ENCODE data around the gene TAP2. TPM values are rescaled to one million over a fixed set of nuclear protein-coding genes. Genes with fewer than 3 reads are reported as not detected.
"Not testable (repeated sequence)": the region's sequence is repeated elsewhere in the genome, so short reads cannot be mapped to it uniquely, and the experiment has no call there.

TAP2 gene
- total RNA-seq (2014; rRNA removed; shearing (Covaris generic)): 41.9 and 183 TPM in 2 replicates

DNA sequence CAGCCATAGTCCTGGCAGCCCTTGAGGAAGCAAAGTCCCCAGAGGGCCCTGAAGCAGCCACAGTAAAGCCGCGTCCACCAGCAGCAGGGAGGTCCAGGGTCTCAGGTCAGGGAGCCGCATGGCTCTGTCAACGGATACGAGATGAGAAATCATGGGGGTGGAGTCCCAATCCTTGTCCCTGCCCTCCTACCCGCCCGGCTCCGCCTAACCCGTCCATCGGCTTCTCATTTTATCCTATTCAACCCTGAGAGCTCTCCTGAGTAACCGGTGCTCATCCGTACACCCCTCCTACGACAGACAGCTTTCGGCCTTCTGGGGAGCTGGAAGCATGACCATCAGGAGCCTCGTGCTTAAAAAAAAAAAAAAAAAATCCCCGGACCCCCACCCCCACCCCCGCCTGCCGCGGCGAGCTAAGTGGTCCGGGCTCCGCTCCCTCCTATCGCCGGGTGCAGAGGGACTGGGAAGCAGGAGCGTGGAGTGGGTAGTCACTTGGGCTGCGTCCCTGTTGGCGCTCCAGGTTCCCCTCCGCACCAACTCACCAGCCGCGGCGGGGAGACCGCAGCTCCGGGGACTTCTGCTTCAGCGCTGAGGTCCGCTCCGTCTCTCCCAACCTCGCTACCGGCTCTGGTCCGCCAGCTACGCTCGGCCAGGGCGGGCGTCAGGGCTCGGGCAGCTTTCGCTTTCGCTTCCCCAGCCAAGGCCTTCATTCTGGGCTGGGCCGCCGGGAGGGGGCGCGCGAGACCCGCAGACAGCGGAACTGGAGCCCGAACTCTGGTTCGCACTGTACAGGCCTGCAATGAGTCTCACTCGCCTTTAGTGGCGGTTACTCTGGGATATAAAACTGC lies at the start of gene TAP2:
Gene TAP2 (minus strand): TSS at position 626 of the 845 bp plus-strand sequence. CDS start 506 bp downstream, at position 120.
- peak; percentile 98 for DNase-seq (ENCODE audit: low read depth)

DNA sequence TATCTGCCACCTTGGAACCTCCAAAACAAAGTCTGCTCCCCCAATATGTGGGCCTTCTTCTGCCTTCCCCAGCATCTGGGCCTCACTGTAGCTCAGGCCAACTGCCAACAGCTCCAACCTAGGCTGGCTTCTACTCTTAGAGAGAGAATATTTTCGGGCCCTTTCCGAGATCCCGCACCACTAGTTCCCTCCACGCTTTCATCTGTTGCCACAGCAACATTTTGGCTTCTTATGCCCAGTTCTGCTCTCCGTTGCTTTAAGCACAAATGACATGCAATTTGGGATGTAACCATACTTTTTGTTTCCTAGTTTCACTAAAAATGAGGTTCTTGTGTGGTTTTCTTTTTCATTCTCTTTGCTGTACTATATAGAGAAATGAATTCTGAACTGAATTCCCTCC lies 49.1 kb upstream of the TAP2 start:
- no peak for DNase-seq (ENCODE audit: low read depth)

DNA sequence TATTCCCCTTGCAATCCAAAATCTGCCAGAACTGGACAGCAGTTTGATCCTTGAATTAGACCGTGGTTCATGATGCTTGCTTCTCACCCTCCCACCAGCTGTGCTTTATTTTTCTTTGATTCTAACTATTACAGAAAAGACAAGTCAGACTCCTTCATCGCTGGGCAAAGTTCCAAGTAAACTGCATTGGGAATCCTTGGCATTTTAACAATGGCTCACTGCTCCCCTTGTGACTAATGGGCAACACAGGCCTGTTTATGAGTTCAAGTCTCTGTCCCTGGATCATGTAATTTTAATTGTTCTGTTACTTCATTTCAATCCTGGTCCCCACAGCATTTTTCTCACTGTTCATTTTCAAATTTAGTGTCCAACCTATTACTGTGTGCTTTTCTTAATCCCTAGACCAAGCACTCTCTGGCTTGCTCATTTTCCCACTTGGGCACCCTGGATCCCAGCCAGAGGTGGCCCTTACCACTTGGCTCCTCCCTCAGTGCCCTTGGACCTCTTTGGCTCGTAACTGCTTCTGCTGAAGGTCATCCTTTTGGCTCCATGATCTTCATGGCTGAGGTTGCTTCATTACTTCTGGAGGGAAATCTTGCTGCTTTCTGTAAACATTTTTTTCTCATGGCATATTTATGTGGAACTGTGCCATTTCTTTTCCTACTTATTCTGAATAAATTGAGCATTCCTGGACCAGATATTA lies 48.3 kb upstream of the TAP2 start:
- DNase-seq (ENCODE audit: low read depth): peak; percentile 71

DNA sequence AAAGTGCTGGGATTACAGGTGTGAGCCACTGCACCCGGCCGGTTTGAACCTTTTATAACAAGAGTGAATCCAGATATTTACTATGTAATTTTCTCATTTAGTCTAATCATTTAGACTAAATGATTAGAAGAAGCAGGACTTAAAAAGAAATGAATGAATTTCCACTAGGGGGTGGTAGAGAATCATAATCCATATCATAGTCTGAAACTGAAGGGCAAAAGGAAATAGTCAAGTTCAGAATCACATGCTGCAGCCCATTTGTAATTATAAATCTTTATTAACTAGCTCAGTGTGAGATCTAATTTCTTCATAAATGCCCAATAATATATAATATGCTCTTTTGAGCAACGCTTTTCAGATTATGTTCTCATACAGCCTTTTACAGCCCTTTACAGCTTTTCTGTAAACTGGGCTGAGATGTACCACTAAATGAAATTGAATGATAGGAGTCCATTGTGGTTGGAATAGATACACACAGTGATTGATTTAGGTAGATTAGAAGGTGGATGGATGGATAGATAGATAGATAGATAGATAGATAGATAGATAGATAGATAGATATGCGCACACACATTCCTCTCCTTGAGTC lies 47.3 kb upstream of the TAP2 start:
- peak; percentile 40 for DNase-seq (ENCODE audit: low read depth)

DNA sequence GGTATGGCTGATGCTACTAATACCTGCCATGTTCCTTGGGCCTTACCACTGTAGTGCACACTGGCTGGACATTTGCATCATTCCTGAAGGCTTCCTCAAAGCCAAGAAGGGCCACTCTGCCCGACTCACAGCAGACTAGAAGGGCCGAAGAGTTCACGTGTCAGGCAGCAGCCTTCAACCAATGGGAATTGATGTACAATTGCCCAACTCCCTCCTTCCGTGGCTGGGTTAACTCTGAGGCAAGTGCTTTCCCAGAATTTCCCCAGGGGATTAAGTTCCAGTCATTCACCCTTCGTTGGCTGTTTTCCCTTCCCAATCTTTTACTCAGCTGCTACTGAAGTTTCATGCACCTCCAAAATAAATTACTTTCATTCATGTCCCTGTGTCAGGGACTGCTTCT lies 45.2 kb upstream of the TAP2 start:
- peak; percentile 19 for DNase-seq (ENCODE audit: low read depth)

DNA sequence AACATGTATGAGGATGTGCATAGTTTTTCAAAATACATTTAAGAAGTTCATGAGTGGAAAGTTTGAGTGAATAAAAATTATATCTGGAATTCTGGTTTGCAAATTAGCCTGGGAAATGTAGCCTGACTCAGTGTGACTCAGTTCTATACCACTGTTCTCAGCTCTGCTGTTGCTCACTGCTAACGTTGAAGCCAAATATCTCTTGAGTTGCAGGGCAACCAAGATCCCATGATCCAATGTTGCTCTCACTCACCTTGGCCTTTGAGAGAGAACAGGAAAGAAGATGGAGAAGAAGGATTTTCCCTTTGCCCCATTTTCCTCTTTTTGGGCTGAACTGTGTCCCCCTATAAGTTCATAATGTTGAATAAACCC lies 44.3 kb upstream of the TAP2 start:
- peak; percentile 54 for DNase-seq (ENCODE audit: low read depth)

DNA sequence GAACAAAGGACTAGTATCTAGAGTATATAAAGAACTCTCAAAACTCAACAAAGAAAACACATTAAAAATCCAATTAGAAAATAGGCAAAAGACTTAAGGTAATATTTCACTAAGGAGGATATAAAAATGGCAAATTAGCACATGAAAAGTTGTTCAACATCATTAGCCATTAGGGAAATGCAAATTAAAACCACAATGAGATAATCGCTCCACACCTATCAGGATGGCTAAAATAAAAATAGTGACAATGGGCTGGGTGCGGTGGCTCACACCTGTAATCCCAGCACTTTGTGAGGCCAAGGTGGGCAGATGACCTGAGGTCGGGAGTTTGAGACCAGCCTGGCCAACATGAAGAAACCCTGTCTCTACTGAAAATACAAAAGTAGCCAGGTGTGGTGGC lies 42.4 kb upstream of the TAP2 start:
- DNase-seq (ENCODE audit: low read depth): not testable (repeated sequence)

DNA sequence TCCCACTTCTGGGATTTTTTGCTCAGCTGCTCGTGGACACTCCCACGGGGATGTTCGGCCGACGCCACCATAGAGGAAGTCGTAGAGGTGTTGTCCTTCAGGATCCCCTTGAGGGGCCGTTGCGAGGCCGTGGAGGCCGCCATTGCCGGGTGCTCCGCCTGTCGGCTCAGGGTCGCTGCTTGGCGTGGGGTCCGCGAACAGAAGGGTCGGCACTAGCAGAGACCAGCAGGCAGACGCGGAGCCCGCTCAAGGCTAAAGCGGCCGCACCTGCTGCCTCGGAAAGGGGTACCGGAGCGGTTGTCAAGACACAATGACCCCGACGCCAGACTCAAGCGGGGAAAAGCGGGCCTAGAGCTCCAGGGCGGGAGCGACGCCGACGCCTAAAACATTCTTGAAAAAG lies 41.2 kb upstream of the TAP2 start:
- no peak for DNase-seq (ENCODE audit: low read depth)

DNA sequence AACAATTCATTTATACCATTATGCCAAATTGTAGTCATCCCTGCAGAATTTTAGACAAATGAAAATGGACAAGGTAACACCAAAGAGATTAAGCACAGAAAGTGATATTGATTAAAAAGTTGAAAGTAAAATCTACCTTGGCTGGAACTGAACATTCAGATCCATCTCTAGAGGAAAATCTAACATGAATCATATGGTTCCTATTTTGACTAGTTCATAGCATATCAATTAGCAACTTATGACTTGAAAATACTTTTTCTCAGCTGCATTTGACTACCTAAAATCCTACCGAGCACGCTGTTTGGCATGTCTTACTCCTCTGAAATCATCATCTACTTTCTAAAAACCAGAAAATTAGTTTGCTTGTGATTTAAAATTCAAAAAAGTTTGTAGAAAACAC lies 38.1 kb upstream of the TAP2 start:
- no peak for DNase-seq (ENCODE audit: low read depth)

DNA sequence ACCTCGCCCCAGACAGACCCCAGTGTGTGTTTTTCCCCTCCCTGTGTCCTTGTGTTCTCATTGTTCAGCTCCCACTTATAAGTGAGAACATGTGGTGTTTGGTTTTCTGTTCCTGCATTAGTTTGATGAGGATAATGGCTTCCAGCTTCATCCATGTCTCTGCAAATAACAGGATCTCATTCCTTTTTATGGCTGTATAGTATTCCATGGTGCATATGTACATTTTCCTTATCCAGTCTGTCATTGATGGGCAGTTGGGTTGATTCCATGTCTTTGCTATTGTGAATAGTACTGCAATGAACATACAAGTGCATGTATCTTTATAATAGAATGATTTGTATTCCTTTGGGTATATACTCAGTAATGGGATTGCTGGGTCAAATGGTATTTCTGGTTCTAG lies 35.4 kb upstream of the TAP2 start:
- not testable (repeated sequence) for DNase-seq (ENCODE audit: low read depth)

DNA sequence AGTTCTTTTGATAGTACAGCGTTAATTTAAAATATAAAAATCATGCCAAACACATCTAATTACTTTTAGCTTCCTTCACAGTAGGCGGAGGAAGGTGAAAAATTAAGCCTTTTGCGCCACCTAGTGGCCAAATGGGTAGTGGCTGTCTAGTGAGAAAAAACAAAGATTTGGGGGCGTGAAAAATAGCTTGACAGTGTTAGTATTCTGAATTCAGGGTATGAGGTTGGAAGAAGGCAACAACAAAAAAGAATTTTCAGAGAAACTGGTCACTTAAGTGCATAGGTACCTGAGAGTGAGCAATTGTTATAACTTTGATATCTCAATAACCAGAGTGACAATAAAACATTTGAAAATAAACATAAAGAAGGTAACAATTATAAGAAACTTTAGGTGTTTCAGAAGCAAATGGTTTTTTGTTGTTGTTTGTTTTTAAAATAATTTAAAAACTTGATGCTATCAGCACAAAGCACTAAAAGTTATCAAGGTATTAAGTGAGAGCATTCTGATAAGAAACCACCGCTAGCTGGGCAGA lies 29.8 kb upstream of the TAP2 start:
- peak; percentile 75 for DNase-seq (ENCODE audit: low read depth)

DNA sequence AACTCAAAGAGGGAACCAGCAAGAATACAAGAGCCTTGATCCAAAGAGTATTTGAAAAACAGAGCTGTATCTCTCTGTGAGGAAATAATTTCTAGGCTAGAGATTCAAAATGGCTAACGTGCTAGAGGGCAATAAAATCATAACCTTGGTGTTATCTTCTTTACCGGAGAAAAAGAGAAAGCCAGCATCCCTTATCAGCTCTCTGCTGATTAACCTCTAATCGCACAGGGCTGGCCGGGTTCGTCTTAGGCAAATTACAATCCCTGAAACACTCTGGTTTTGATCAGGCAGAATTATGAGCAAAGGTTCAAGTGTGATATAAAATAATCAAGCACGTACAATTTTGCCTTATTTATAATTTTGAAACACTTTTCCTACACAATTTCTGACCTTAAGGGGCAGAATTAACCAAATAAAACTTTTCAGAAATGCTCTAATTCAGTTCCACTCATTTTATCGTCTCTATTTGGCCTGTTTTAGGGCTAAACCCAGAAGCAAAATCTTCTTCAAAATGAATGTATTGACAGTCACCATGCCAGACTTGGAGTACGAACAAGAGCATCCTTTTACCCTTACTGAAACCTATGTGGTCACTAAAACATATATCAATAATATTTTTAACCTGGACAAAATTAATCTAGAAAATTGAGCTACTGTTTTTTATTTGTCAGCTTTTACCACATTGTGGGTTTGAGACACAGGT lies 29.2 kb upstream of the TAP2 start:
- no peak for DNase-seq (ENCODE audit: low read depth)

DNA sequence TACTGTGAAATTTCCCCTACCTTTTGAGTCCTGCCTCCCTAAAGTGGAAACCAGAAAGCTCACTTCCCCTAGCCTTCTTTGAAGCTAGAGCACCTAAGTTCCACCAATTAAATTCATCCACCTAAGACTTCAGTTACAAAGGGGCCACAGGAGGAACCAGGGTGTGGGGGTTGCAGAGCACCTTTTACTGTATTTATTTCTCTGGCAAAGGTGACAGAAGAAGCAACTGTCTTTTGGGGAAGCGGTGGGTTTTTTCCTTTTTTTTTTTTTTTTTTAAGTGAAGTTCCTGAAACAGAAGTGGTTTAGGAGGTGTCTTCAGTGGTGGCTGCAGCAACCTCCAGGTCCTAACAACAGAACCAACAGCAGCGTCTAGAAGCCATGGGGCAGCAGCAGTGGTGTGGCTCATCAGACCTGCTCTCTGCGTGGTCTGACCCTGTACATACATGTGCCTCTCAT lies 28.5 kb upstream of the TAP2 start:
- no peak for DNase-seq (ENCODE audit: low read depth)

DNA sequence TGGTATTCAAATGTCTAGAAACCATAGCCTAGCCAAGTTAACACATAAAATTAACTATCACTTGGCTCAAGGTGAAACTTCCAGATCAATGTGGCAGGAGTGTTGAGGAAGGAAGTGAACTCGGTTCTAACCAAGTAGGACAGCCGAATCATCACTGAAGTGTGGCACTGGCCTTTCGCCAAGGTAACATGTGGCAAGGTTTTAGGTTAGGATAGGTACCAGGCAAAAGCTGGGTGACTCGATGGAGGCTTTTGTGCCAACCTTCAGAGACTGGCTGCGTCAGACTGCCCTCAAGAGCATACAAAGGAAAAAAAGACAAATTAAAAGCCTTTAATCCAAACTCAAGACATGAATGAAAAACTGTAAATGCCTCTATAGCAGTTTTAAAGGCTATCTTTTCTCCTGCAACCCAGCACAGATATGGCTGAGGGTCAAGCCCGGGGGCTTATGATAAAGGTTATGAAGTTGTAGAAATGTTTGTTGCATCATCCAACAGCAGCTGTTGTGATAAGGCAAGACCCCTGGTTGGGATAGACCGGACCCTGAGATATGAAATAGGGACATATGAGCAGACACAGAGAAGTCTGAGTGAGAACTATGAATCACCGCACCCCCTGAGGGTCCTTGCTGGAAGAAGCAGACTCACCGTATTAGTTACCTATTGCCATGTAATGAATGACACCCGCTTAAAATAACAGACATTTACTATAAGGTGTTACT lies 27.3 kb upstream of the TAP2 start:
- no peak for DNase-seq (ENCODE audit: low read depth)

DNA sequence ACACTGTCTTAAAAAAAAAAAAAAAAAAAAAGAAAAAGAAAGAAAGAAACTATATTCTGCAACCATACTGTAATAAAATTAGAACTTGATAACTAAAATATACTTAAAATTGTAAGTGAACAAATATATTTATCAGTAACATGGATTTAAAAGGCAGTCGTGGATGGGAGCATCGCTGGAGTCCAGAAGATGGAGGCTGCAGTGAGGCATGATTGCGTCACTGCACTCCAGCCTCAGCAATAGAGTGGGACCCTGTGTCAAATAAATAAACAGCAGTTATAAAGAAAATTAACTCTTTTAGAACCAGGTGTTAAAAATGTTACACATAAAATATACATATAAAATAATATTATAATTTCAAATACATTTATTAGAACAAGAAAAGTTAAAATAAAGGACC lies 24.2 kb upstream of the TAP2 start:
- DNase-seq (ENCODE audit: low read depth): no peak

DNA sequence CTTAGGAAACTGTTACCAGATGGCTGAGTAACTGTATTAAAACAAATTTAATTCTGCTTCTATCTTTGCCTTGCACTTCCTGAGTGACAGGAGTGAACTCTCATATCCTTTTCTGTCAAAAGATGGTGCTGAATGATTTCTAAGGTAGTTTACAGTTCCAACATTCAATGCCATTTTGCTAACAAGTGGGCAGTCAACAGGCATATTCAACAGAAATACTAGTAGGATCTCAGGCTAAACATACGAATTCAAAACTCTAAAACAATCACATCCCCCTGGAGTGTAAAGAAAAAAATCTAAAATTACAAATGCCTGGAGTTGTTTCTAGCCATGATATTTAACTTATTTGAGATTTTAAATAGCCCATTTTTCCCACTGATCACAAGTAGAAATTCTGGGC lies 22.1 kb upstream of the TAP2 start:
- no peak for DNase-seq (ENCODE audit: low read depth)

DNA sequence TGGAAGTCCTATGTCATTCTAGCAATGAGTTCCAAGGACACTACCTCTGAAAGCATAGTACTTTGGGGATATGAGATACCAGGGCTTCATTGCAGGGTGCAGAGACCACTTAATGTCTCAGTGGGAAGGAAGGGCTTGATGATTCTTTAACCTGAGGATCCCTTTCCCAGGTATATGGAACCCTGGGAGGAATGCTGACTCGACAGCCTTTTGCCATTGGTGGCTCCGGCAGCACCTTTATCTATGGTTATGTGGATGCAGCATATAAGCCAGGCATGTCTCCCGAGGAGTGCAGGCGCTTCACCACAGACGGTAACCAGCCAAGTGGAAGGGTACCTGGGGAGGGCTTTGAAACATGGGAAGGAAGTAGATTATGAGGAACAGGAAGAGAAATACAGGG lies 19.7 kb upstream of the TAP2 start:
- no peak for DNase-seq (ENCODE audit: low read depth)

DNA sequence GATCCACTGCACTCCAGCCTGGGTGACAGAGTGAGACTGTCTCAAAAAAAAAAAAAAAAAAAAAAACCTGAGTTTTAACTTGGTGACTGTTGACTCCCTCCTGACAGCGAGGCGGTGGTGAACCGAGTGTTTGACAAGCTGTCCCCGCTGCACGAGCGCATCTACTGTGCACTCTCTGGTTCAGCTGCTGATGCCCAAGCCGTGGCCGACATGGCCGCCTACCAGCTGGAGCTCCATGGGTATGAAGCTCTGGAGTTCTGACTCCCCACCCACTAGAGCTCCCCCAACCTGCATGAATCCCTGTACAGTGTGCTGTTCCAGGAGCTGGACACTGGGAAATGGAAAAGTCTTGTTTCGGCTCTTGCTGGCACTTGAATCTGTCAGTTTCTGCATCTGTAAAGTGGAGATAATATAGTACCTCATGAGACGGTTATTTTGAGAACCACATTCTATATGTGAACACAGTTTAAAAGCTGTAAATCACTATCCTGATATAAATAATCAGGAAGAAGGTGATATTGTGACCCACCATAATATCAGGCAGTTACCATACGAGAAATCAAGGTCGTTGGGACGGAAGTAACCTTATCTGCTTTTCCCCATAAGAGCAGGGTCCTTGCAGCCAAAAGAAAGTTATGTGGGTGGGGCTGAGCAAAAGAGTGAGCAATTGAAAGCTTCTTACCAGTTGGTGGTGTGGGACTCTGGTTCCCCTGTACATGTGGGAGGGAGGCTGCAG lies 18.8 kb upstream of the TAP2 start:
- no peak for DNase-seq (ENCODE audit: low read depth)

DNA sequence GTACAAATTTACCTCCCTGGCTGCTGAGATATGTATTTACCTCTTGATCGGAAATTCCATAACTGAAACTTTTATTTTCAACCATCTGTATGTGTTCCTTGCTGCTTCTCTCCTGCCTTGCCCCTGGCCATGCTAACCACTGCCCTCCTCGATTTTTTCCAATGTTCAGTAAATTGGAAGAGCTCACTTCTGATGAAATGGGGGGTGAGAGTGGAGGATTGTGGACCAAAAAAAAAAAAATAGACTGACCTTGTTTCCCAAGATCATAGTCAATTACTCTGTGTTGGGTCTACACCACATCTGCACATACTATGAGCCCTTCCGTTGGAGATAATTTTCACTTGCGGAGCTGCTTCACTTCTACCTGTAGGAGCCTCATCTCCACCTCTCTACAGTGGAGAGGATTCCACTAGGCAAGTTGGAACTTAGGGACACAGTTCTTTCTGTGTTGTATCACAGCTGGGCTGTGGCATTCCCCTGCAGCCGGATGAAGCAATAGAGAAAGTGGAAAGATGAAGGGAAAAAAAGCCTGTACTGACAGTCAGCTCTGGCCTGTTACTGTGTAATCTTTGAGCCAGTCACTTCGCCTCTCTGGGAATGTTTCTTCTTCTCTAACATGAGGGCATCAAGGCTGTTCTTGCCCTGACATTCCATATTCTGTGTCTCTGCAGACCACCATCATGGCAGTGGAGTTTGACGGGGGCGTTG lies 17.1 kb upstream of the TAP2 start:
- DNase-seq (ENCODE audit: low read depth): no peak
